ENCODE data around the gene SSPN.

SSPN gene

GRCh38 chr12:26266881-26267280 lies 71.5 kb downstream of the SSPN start:
- no peak for DNase-seq (ENCODE audit: low read depth in 2 of 2)

- DNase-seq (ENCODE audit: low read depth in 2 of 2): no peak
These were observed 73.6 kb downstream of the SSPN start for GRCh38 chr12:26268841-26269561.

- DNase-seq (ENCODE audit: low read depth in 2 of 2): no peak
These were observed 74.3 kb downstream of the SSPN start for GRCh38 chr12:26269562-26270284.

- no peak for DNase-seq (ENCODE audit: low read depth in 2 of 2)
These were observed 75.7 kb downstream of the SSPN start for GRCh38 chr12:26271024-26271423.

GRCh38 chr12:26271889-26272492 lies 76.6 kb downstream of the SSPN start:
- DNase-seq (ENCODE audit: low read depth in 2 of 2): no peak

GRCh38 chr12:26272851-26273250 lies 77.5 kb downstream of the SSPN start:
- no peak for DNase-seq (ENCODE audit: low read depth in 2 of 2)

GRCh38 chr12:26273811-26274210 lies 78.4 kb downstream of the SSPN start:
- no peak for DNase-seq (ENCODE audit: low read depth in 2 of 2)

GRCh38 chr12:26274441-26275312 lies 79.3 kb downstream of the SSPN start:
- DNase-seq (ENCODE audit: low read depth in 2 of 2): peak in 1 of 2 donors; percentile 10

- DNase-seq (ENCODE audit: low read depth in 2 of 2): no peak
These were observed 80.1 kb downstream of the SSPN start for GRCh38 chr12:26275313-26276131.

- no peak for DNase-seq (ENCODE audit: low read depth in 2 of 2)
These were observed 81.3 kb downstream of the SSPN start for GRCh38 chr12:26276709-26277108.

- DNase-seq (ENCODE audit: low read depth in 2 of 2): no peak
These were observed 82.3 kb downstream of the SSPN start for GRCh38 chr12:26277506-26278246.

GRCh38 chr12:26278266-26278665 lies 82.9 kb downstream of the SSPN start:
- DNase-seq (ENCODE audit: low read depth in 2 of 2): no peak

GRCh38 chr12:26278666-26279065 lies 83.3 kb downstream of the SSPN start:
- no peak for DNase-seq (ENCODE audit: low read depth in 2 of 2)

GRCh38 chr12:26279091-26279490 lies 83.7 kb downstream of the SSPN start:
- DNase-seq (ENCODE audit: low read depth in 2 of 2): no peak

GRCh38 chr12:26279908-26280307 lies 84.5 kb downstream of the SSPN start:
- no peak for DNase-seq (ENCODE audit: low read depth in 2 of 2)

GRCh38 chr12:26280869-26281268 lies 85.5 kb downstream of the SSPN start:
- no peak for DNase-seq (ENCODE audit: low read depth in 2 of 2)

- DNase-seq (ENCODE audit: low read depth in 2 of 2): no peak
These were observed 85.9 kb downstream of the SSPN start for GRCh38 chr12:26281320-26281719.

GRCh38 chr12:26282339-26282940 lies 87.1 kb downstream of the SSPN start:
- DNase-seq (ENCODE audit: low read depth in 2 of 2): no peak

- no peak for DNase-seq (ENCODE audit: low read depth in 2 of 2)
These were observed 87.7 kb downstream of the SSPN start for GRCh38 chr12:26283046-26283445.

GRCh38 chr12:26283617-26284016 lies 88.2 kb downstream of the SSPN start:
- no peak for DNase-seq (ENCODE audit: low read depth in 2 of 2)
